ENCODE measurements around the gene CIZ1. TPM values are rescaled to one million over a fixed set of nuclear protein-coding genes. Genes with fewer than 3 reads are reported as not detected.
A peak's percentile ranks its signal among the peaks of the same experiment; 100 is the strongest.

CIZ1 gene
- total RNA-seq, 2 donors from 2014 or later, result 88.9 to 103 TPM

- DNase-seq (no peak), ATAC-seq (no peak)
- intact Hi-C loops (cut with DNase I, micrococcal nuclease), result no loop called here
Measured at GRCh38 chr9:128215491-128216409, 24.4 kb upstream of the CIZ1 start.

GRCh38 chr9:128214571-128215490, 23.5 kb upstream of the CIZ1 start:
- ATAC-seq (no peak), DNase-seq (no peak)
- intact Hi-C loops (cut with DNase I, micrococcal nuclease), result no loop called here

GRCh38 chr9:128213746-128214497, 22.6 kb upstream of the CIZ1 start:
- ATAC-seq (no peak), DNase-seq (no peak)
- intact Hi-C loops (cut with DNase I, micrococcal nuclease), result no loop called here

DNA sequence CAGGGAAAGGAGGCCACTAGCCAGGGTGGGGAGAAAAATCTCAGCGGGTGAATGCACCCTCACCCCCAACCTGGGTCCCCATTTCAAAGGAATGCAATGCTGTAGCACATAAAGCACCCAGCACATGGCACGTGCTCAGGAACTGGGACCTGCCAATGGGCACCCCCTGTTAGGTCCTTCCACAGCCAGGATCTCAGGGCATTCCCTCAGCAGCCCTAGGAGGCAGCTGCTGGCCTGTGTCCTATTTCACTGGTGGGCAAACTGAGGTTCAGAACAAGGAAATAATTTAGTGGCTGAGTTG, 20.6 kb upstream of the CIZ1 start:
- DNase-seq (no peak), ATAC-seq (no peak)
- intact Hi-C loops (cut with DNase I, micrococcal nuclease), result no loop called here

- intact Hi-C loops (cut with DNase I, micrococcal nuclease), result no loop called here
- ATAC-seq, result peak; percentile 71
- DNase-seq, result no peak
Measured at GRCh38 chr9:128211186-128211980, 20.0 kb upstream of the CIZ1 start.

DNA sequence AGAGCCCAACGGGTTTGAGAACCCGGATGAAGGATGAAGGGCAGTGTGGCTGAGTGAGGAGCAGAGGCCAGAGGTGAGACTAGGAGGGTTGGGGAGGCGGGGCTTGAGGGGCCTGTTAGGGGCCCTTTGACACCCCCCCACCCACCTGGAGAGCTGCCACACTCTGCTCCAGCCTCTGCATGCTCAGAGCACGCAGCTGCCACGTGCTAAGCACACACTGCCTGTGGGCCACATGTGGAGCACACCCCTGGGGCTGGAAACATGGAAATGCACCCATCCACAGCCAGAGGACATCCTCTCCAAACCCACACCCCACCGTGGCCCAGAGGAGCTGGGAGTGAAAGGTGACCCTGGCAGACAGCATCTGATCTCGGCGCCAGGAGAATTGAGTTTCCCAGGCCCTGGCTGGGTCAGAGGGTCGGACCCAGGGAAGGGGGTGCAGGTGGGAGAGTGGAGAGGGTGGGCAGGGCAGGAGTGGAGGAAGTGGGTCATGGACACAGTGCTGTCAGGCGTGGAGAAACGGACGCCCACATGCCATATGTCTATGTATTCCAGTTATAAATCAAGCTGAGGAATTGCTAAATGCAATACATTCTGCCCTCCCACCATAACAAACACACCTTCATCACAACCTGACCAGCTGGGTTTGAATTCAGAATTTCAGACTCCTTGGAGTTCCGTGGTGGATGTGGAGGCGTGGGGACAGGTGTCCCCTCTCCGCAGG, 17.7 kb upstream of the CIZ1 start:
- intact Hi-C loops (cut with DNase I, micrococcal nuclease), result no loop called here
- no peak for ATAC-seq
- no peak for DNase-seq

DNA sequence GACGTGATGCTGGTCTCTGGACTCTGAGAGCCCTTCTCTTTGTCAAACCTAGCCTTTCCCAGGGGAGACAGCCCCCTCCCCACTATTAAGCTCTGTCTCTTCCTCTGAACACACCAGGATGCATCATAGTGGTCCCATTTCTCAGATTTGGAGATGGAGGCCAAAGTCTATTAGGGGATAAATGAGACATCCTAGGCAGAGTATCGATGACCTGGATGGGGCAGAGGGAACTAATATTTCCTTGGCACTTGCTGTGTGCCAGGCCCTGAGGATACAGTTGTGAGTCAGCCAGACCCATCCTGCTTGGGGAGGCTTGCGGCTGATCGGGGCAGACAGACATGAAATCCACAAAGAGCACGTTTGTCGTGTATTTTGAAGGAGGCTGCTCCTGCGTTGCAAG, 17.0 kb upstream of the CIZ1 start:
- intact Hi-C loops (cut with DNase I, micrococcal nuclease), result no loop called here
- DNase-seq (no peak), ATAC-seq (no peak)

GRCh38 chr9:128206916-128207910, 15.8 kb upstream of the CIZ1 start:
- intact Hi-C loops (cut with DNase I, micrococcal nuclease), result no loop called here
- DNase-seq (no peak), ATAC-seq (peak; percentile 35)

DNA sequence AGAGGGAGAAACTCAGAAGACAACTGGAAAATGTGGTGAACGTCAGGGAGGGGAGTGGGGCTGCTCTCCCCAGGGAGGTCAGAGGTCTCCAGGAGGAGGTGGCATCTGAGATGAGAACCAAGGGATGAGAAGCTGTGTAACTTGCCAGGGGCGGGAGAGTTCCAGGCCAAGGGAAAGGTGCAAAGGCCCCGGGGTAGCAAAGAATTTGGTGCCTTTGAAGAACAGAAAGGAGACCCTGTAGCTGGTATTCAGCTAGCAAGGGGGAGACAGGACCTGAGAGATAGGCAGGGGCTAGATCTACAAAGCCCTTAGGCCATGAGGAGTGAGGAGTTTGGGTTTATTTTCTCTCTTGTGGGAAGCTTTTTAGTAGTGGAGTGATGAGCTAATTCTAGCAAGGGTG, 15.1 kb upstream of the CIZ1 start:
- ATAC-seq (no peak), DNase-seq (no peak)
- intact Hi-C loops (cut with DNase I, micrococcal nuclease), result no loop called here

GRCh38 chr9:128205296-128205944, 14.0 kb upstream of the CIZ1 start:
- no peak for ATAC-seq
- DNase-seq, result no peak
- intact Hi-C loops (cut with DNase I, micrococcal nuclease), result no loop called here

DNA sequence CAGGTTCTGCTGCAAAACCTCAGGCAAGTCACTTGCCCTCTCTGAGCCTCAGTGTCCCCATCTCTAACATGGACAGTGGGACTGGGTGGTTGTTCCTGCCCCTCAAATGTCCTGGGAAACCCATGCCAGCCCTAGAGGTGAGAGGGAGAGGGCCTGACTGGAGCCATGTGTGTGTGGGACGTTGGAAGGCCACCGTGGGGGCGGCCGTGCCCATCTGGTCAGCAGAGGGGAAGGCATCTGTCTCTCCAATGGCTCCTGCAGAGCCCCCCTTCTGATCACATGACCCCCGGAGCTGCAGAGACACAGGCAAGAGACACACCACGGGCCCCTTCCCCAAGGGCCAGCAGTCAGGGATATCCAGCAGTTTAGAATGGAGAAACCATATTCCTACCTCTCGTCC, 13.5 kb upstream of the CIZ1 start:
- no peak for DNase-seq
- no peak for ATAC-seq
- intact Hi-C loops (cut with DNase I, micrococcal nuclease), result no loop called here

GRCh38 chr9:128203707-128204551, 12.6 kb upstream of the CIZ1 start:
- DNase-seq, result no peak
- intact Hi-C loops (cut with DNase I, micrococcal nuclease), result no loop called here
- ATAC-seq, result peak; percentile 41

- intact Hi-C loops (cut with DNase I, micrococcal nuclease), result no loop called here
- peak in 1 of 2 donors; percentile 63 for DNase-seq
- ATAC-seq, result peak; percentile 85
Measured at GRCh38 chr9:128203024-128203706, 11.8 kb upstream of the CIZ1 start, which contains the start of gene DNM1. Gene DNM1, plus strand, starts transcription at chr9:128203379. Its CDS starts 92 bp downstream, at chr9:128203471.

GRCh38 chr9:128202648-128203023, 11.3 kb upstream of the CIZ1 start:
- ATAC-seq, result no peak

More at GRCh38 chr9:128202648-128203023, 11.3 kb upstream of the CIZ1 start:
- intact Hi-C loops (cut with DNase I, micrococcal nuclease), result no loop called here
- no peak for DNase-seq

Measured in left colon (tissue), 2 donors.